Naive thymus-derived CD4-positive, alpha-beta T cell (primary cell): ENCODE results near the gene SIPA1L3. TPM values are rescaled to one million over a fixed set of nuclear protein-coding genes. Genes with fewer than 3 reads are reported as not detected.

Experiments used
- ATAC-seq: fragments of 150-1000 bp; cut with Tn5 transposase; 2 replicates; pipeline ENCODE4 v1.10.0; 2021; ENCODE audit warnings: mild to moderate bottlenecking, moderate library complexity
- CTCF ChIA-PET: fragments of 350-600 bp; sonication (Branson Sonifier 250); formaldehyde crosslinking; loops from one replicate; lab custom pipeline; 2021; ENCODE audit warnings: antibody characterized with exemption; lab: Charles Lee
- POLR2A ChIA-PET: fragments of 350-600 bp; sonication (Branson Sonifier 250); formaldehyde crosslinking; loops from one replicate; lab custom pipeline; 2021; ENCODE audit warnings: antibody characterized with exemption, inconsistent platforms; lab: Charles Lee
- DNase-seq, 9 donors: peaks; one replicate each; pipeline versions ENCODE4 v3.0.0 to v3.0.0-alpha.2; 2020 to 2022; ENCODE audit warnings: mixed read lengths in 1 of 9
- H3K27ac ChIP-seq: one replicate; pipeline ENCODE4 v1.7.0; 2013; ENCODE audit warnings: mild to moderate bottlenecking, low read depth, low read length, moderate library complexity
- H3K27me3 ChIP-seq, 2 donors: one replicate each; pipeline ENCODE4 v1.7.0; 2013; ENCODE audit warnings: low read length in 2 of 2, mild to moderate bottlenecking in 2 of 2, moderate library complexity in 2 of 2; ENCODE audit not compliant: control insufficient read depth in 2 of 2, insufficient read depth in 2 of 2
- H3K36me3 ChIP-seq, 3 experiments: 1 replicate in 2 of 3; 2 replicates in 1 of 3; pipeline ENCODE4 v1.7.0; 2013; ENCODE audit warnings: low read length in 3 of 3, mild to moderate bottlenecking in 3 of 3, moderate library complexity in 1 of 3; ENCODE audit not compliant: insufficient read depth in 3 of 3, control insufficient read depth in 2 of 3
- H3K4me1 ChIP-seq, 2 donors: one replicate each; pipeline ENCODE4 v1.7.0; 2013; ENCODE audit warnings: low read length in 2 of 2, mild to moderate bottlenecking in 2 of 2, moderate library complexity in 1 of 2; ENCODE audit not compliant: control insufficient read depth in 2 of 2, insufficient read depth in 2 of 2
- H3K4me3 ChIP-seq: 2 replicates; pipeline ENCODE4 v1.7.0; 2013; ENCODE audit warnings: mild to moderate bottlenecking, low read length
- H3K9me3 ChIP-seq, 3 experiments: 1 replicate in 2 of 3; 2 replicates in 1 of 3; pipeline ENCODE4 v1.7.0; 2013; ENCODE audit warnings: low read length in 3 of 3; ENCODE audit not compliant: control insufficient read depth in 2 of 3
- H3K27ac Mint-ChIP-seq, 9 donors: one replicate each; pipeline ENCODE4 v1.8.0; 2020 to 2022; ENCODE audit warnings: mixed read lengths in 9 of 9, mild to moderate bottlenecking in 8 of 9, moderate library complexity in 5 of 9, inconsistent platforms in 2 of 9
- H3K27me3 Mint-ChIP-seq, 5 donors: one replicate each; pipeline ENCODE4 v1.8.0; 2021 to 2022; ENCODE audit warnings: mixed read lengths in 5 of 5, mild to moderate bottlenecking in 1 of 5
- H3K36me3 Mint-ChIP-seq, 5 donors: one replicate each; pipeline ENCODE4 v1.8.0; 2020 to 2022; ENCODE audit warnings: mixed read lengths in 5 of 5, mild to moderate bottlenecking in 3 of 5, inconsistent platforms in 1 of 5
- H3K4me1 Mint-ChIP-seq, 7 donors: one replicate each; pipeline ENCODE4 v1.8.0; 2020 to 2022; ENCODE audit warnings: mixed read lengths in 7 of 7, mild to moderate bottlenecking in 3 of 7, inconsistent platforms in 1 of 7
- H3K4me3 Mint-ChIP-seq, 10 donors: one replicate each; pipeline ENCODE4 v1.8.0; 2020 to 2022; ENCODE audit warnings: mild to moderate bottlenecking in 10 of 10, mixed read lengths in 10 of 10, moderate library complexity in 6 of 10, inconsistent platforms in 2 of 10
- H3K9me3 Mint-ChIP-seq, 11 donors: one replicate each; pipeline ENCODE4 v1.8.0; 2020 to 2022; ENCODE audit warnings: mixed read lengths in 11 of 11, mild to moderate bottlenecking in 4 of 11, inconsistent platforms in 1 of 11, moderate library complexity in 1 of 11
- intact Hi-C, 2 donors: fragments of 100-400 bp; cut with micrococcal nuclease; formaldehyde crosslinking; loops; one replicate each; pipeline ENCODE4 v1.15.1; 2023
- polyA plus RNA-seq, 2 donors: library from polyadenylated mRNA; unstranded; fragments of 300-500 nt; fragmentation: Illumina TruSeq; gene quantifications; one replicate each; pipeline ENCODE4 v1.2.3, GENCODE V29; 2021
- total RNA-seq, 6 experiments: library from RNA in 5 of 6; stranded (reverse) in 5 of 6; gene quantifications; 1 replicate in 5 of 6; 2 replicates in 1 of 6; pipeline ENCODE4 v1.2.3 and lab custom pipeline; 2021 to 2026

The SIPA1L3 gene
- total and polyA plus RNA-seq, 7 experiments from 2014 or later: 0.91 to 38.7 (median 22.5) TPM

DNA sequence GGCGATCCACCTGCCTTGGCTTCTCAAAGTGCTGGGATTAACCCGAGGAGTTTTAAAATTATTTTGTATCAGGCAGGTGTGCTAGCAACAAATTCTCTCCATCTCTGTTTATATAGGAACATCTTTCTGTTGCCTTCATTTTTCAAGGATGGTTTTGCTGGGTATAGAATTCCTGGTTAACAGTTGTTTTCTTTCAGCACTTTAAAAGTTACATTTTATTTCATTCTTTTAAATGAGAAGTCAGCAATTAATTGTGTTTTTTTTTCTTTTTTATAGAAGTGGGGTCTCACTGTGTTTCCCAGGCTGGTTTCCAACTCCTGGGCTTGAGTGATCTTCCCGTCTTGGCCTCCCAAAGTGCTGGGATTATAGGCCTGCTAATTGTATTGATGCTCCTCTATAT lies 273.1 kb downstream of the SIPA1L3 start:
- Mint-ChIP-seq H3K27ac (no peak overlapping the region), H3K27me3 (no peaks in the 10 kb centered on the region), H3K36me3 (peaks cover 6 to 58% (median 40%) of the 10 kb centered on the region in 5 donors), H3K4me3 (no peak overlapping the region), H3K9me3 (peaks cover 3 to 34% (median 13%) of the 10 kb centered on the region in 11 donors), H3K4me1 (peaks cover 0 to 4% (median 0%) of the 10 kb centered on the region in 7 donors)
- no peak overlapping the region for H3K27ac ChIP-seq
- ATAC-seq: no peak
- POLR2A ChIA-PET: no interaction called here
- intact Hi-C loops: no loop called here
- H3K4me1 ChIP-seq: no peaks in the 10 kb centered on the region
- H3K36me3 ChIP-seq: peaks cover 0 to 11% (median 3%) of the 10 kb centered on the region in 3 experiments
- peaks cover 0 to 9% (median 7%) of the 10 kb centered on the region in 3 experiments for H3K9me3 ChIP-seq
- H3K27me3 ChIP-seq: no peaks in the 10 kb centered on the region
- CTCF ChIA-PET: no interaction called here
- no peak for DNase-seq
- H3K4me3 ChIP-seq: no peak overlapping the region

DNA sequence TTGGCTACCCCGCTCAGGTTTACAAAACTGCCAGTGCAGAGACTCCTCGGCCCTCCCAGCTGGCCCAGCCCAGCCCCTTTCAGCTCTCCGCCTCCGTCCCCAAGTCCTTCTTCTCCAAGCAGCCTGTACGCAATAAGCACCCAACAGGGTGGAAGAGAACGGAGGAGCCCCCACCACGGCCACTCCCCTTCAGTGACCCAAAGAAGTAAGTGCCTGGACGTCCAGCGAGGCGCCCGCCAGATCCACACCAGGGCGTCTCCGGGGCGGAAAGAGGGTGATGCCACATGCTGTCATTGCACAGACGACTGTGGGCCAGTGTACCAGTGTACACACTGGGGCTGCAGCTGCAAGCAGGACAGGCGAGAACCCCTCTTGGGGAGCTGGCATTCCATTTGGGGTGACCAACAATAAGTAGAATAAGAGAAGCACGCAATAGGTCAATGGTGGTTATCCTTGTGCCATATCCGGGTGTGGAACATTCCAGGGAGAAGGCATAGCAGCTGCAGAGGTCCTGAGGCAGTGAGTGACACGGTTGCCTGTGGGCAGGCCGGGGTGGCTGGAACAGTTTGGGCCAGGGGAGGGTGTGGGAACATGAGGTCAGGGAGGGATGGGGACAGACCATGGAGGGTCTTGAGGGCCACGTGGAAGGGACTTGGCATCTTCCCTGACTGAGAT lies 275.7 kb downstream of the SIPA1L3 start:
- Histone ChIP-seq H3K9me3 (peaks cover 0 to 9% (median 7%) of the 10 kb centered on the region in 3 experiments), H3K27me3 (no peaks in the 10 kb centered on the region), H3K4me3 (no peak overlapping the region), H3K36me3 (peaks cover 0 to 16% (median 3%) of the 10 kb centered on the region in 3 experiments), H3K27ac (no peak overlapping the region), H3K4me1 (no peaks in the 10 kb centered on the region)
- H3K27ac Mint-ChIP-seq: no peak overlapping the region
- no peak overlapping the region for H3K4me3 Mint-ChIP-seq
- POLR2A ChIA-PET: no interaction called here
- no peaks in the 10 kb centered on the region for H3K27me3 Mint-ChIP-seq
- DNase-seq (no peak), ATAC-seq (no peak)
- peaks cover 8 to 58% (median 44%) of the 10 kb centered on the region in 5 donors for H3K36me3 Mint-ChIP-seq
- intact Hi-C loops: no loop called here
- peaks cover 0 to 5% (median 0%) of the 10 kb centered on the region in 7 donors for H3K4me1 Mint-ChIP-seq
- CTCF ChIA-PET: no interaction called here
- peaks cover 3 to 32% (median 12%) of the 10 kb centered on the region in 11 donors for H3K9me3 Mint-ChIP-seq

DNA sequence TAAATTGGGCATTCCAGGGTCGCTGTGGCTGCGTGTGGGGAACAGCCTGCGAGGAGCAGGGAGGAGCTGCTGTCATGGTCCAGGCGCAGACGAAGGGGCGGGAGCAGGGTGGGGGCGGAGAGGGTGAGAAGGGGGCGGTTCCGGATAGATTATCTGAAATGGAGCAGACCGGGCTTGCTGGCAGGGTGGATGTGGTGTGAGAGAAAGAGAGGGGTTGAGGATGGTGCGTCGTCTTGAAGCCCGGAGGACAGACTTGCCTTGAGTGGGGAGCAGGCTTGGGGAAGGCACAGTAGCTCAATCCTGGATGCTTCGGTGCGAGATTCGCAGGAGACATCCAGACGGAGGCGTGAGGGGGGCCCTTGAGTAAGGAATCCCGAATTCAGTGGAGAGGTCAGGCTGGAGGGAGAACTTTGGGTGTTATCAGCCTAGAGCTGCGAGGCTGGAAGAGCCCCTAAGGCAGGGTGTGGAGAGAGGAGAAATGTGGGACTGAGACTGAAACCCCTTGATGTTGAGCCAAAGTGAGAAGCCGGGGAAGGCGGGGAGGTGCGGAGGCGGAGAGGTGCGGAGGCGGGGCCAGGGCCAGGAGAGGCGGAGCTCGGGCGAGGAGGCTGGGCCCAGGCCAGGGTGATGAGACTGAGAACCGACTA lies 276.4 kb downstream of the SIPA1L3 start:
- Histone ChIP-seq H3K4me3 (no peak overlapping the region), H3K9me3 (peaks cover 0 to 9% (median 7%) of the 10 kb centered on the region in 3 experiments), H3K4me1 (no peaks in the 10 kb centered on the region), H3K27me3 (no peaks in the 10 kb centered on the region), H3K27ac (no peak overlapping the region), H3K36me3 (peaks cover 0 to 16% (median 3%) of the 10 kb centered on the region in 3 experiments)
- no peak overlapping the region for H3K27ac Mint-ChIP-seq
- no peak overlapping the region for H3K4me3 Mint-ChIP-seq
- H3K27me3 Mint-ChIP-seq: no peaks in the 10 kb centered on the region
- CTCF ChIA-PET: no interaction called here
- POLR2A ChIA-PET: no interaction called here
- peaks cover 8 to 54% (median 41%) of the 10 kb centered on the region in 5 donors for H3K36me3 Mint-ChIP-seq
- H3K4me1 Mint-ChIP-seq: peaks cover 0 to 5% (median 0%) of the 10 kb centered on the region in 7 donors
- DNase-seq: no peak
- no peak for ATAC-seq
- intact Hi-C loops: no loop called here
- peaks cover 3 to 27% (median 12%) of the 10 kb centered on the region in 11 donors for H3K9me3 Mint-ChIP-seq

DNA sequence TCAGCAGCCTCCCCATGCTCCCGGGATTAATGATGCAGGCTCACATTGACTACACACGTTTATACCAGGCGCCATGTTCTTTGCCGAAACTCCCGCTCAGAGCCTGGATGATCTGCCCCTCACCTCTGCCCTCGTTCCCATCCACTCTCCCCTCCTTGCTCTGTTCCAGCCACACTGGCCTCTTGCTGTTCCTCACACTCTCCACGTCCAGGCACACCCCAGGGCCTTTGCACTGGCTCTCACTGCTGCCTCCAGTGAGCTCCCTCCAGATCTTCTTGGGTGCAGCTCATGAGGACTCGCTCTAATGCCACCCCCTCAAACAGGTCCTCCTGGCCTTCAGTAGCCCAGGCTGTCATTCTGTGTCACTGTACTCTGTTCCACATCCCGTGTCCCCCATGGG lies 277.8 kb downstream of the SIPA1L3 start:
- ChIA-PET CTCF (no interaction called here), POLR2A (no interaction called here)
- peaks cover 0 to 6% (median 4%) of the 10 kb centered on the region in 7 donors for H3K4me1 Mint-ChIP-seq
- no peaks in the 10 kb centered on the region for H3K4me1 ChIP-seq
- peaks cover 0 to 14% (median 5%) of the 10 kb centered on the region in 11 donors for H3K9me3 Mint-ChIP-seq
- no peaks in the 10 kb centered on the region for H3K27me3 ChIP-seq
- no peak overlapping the region for H3K4me3 Mint-ChIP-seq
- H3K36me3 Mint-ChIP-seq: peaks cover 7 to 46% (median 35%) of the 10 kb centered on the region in 5 donors
- no peak overlapping the region for H3K27ac ChIP-seq
- intact Hi-C loops: no loop called here
- ATAC-seq (no peak), DNase-seq (no peak)
- peaks cover 0 to 6% (median 5%) of the 10 kb centered on the region in 3 experiments for H3K9me3 ChIP-seq
- peaks cover 0 to 16% (median 3%) of the 10 kb centered on the region in 3 experiments for H3K36me3 ChIP-seq
- H3K27ac Mint-ChIP-seq: no peak overlapping the region
- H3K4me3 ChIP-seq: no peak overlapping the region
- H3K27me3 Mint-ChIP-seq: no peaks in the 10 kb centered on the region

DNA sequence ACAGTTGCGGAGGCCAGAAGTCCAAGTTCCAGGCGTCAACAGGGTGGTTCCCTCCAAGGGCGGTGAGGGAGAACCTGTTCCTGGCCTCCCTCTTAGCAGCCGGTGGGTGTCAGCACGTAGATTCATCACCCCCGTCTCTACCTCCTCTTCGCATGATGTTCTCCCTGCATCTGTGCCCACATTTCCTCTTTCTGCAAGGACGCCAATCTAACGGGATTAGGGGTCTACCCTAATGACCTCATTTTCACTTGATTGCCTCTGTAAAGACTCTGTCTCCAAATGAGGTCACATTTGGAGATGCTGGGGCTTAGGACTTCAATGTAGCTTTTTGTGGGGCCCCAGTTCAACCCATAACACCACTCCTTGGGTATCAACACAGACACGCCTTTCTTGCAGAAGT lies 278.6 kb downstream of the SIPA1L3 start:
- H3K36me3 Mint-ChIP-seq: peaks cover 7 to 47% (median 34%) of the 10 kb centered on the region in 5 donors
- ATAC-seq: no peak
- CTCF ChIA-PET: no interaction called here
- H3K4me1 Mint-ChIP-seq: peaks cover 0 to 10% (median 4%) of the 10 kb centered on the region in 7 donors
- Histone ChIP-seq H3K27me3 (no peaks in the 10 kb centered on the region), H3K4me1 (no peaks in the 10 kb centered on the region), H3K27ac (no peak overlapping the region), H3K36me3 (peaks cover 0 to 16% (median 3%) of the 10 kb centered on the region in 3 experiments), H3K4me3 (no peak overlapping the region), H3K9me3 (no peaks in the 10 kb centered on the region)
- no peaks in the 10 kb centered on the region for H3K27me3 Mint-ChIP-seq
- POLR2A ChIA-PET: no interaction called here
- no peak for DNase-seq
- intact Hi-C loops: no loop called here
- H3K4me3 Mint-ChIP-seq: no peak overlapping the region
- H3K9me3 Mint-ChIP-seq: peaks cover 0 to 9% (median 4%) of the 10 kb centered on the region in 11 donors
- no peak overlapping the region for H3K27ac Mint-ChIP-seq

DNA sequence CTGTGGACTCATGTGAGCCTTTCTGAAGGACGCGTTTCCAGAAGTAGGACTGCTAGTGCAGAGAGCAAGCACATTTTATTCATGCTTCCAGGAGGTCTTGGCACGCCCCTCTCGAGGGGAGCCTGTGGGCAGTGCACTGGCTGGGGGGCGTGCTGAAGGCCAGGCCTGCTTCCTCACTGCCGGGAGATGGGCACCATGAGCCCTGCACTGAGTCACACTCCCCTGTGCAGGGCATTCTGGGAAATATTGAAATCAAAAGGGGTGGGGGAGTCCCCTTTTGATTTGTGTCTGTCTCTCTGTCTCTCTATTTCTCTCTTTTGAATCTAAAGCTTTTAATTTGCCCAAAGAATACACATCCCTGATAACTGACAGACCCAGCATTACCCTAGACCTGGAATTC lies 283.1 kb downstream of the SIPA1L3 start:
- ATAC-seq (no peak), DNase-seq (no peak)
- Mint-ChIP-seq H3K4me3 (no peak overlapping the region), H3K4me1 (peaks cover 0 to 6% (median 4%) of the 10 kb centered on the region in 7 donors), H3K27me3 (no peaks in the 10 kb centered on the region), H3K27ac (no peak overlapping the region), H3K36me3 (peaks cover 0 to 36% (median 16%) of the 10 kb centered on the region in 5 donors), H3K9me3 (peaks cover 0 to 2% (median 0%) of the 10 kb centered on the region in 11 donors)
- ChIA-PET POLR2A (interaction anchor here (1.2 kb wide), 1 partner anchor 13 kb away, joined by 3 read pairs; no protein-coding TSS in a partner anchor), CTCF (no interaction called here)
- H3K36me3 ChIP-seq: peaks cover 0 to 19% (median 0%) of the 10 kb centered on the region in 3 experiments
- intact Hi-C loops: no loop called here
- H3K4me1 ChIP-seq: no peaks in the 10 kb centered on the region
- H3K27ac ChIP-seq: no peak overlapping the region
- no peaks in the 10 kb centered on the region for H3K27me3 ChIP-seq
- no peaks in the 10 kb centered on the region for H3K9me3 ChIP-seq
- H3K4me3 ChIP-seq: no peak overlapping the region
